IMR-90 (cell line): ENCODE results near the gene GJE1.

Experiments used
- CTCF ChIP-seq: conservative IDR thresholded peaks from 2 replicates; pipeline ENCODE4 v1.5.1; 2012; ENCODE audit warnings: mild to moderate bottlenecking, low read depth, low read length, improper control_type of control experiment
- RAD21 ChIP-seq: IDR thresholded peaks from 2 replicates; pipeline ENCODE4 v1.6.1; 2012; ENCODE audit warnings: low read length, improper control_type of control experiment

GRCh38 chr6:142165227-142165626 is 32.5 kb downstream of the GJE1 start:
- TF ChIP-seq CTCF (no peak), RAD21 (no peak)
